ENCODE results near the gene TMEM170B.
"Not testable (repeated sequence)": the region's sequence is repeated elsewhere in the genome, so short reads cannot be mapped to it uniquely, and the experiment has no call there.

The TMEM170B gene

GRCh38 chr6:11528996-11529395 lies 8.6 kb upstream of the TMEM170B start:
- DNase-seq (ENCODE audit: low read depth), result no peak

DNA sequence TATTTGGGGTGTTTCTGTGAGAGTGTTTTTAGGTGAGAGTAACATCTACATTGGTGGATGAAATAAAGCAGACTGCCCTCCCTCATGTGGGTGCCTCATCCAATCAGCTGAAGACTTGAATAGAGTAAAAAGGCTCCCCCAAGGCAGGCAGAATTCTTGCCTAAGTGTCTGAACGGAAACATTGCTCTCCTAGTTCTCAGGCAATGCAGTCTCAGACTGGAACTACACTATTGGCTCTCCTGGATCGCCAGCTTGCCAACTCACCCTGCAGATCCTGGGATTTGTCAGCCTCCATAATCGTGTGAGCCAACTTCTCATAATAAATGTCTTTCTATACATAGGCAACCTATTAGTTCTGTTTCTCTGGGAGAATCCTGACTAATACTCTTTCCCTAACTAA lies 5.5 kb upstream of the TMEM170B start:
- DNase-seq (ENCODE audit: low read depth), result no peak

- DNase-seq (ENCODE audit: low read depth), result no peak
These were observed 3.0 kb upstream of the TMEM170B start for GRCh38 chr6:11534561-11534960.

DNA sequence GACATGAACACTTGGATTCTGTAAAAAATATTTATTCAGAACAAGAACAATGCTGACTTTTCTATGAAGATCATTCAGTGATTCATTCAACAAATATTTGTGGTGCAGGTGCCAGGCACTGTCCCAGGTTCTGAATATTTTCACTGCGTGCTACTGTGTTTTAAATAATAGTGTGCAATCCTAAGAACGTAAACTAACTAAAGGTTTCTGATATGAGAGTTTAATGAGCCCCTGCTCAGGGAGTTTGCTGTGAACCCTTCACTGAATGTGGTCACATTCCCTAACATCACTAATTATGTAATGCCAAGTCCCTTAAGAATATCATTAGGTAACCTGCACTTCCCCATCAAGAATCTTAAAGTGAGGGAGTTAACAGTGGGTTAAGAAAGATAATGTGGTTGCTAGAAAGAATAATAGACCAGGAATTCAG lies 1.7 kb upstream of the TMEM170B start:
- no peak for DNase-seq (ENCODE audit: low read depth)

DNA sequence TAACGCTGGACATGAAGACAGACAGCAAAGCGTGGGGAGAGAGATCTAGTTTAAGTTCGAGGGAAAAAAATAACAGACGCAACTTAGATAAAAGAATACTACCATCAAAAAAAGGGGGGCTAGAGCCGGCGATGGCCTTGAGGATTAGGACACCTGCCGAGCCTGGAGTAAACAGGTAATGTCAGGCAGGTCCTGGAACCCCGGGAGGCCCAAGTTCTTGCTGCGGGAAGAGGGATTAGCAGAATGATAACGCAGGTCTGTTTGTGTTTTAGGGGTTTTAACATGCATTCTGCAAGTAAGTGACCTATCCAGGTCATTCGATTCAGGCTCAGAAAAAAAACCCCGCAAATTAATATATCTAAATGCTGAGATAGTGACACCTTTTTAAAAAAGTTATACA lies 754 bp upstream of the TMEM170B start:
- no peak for DNase-seq (ENCODE audit: low read depth)

GRCh38 chr6:11538052-11538818 lies 686 bp downstream of the TMEM170B start:
- DNase-seq (ENCODE audit: low read depth), result no peak

- DNase-seq (ENCODE audit: low read depth), result no peak
These were observed 1.4 kb downstream of the TMEM170B start for GRCh38 chr6:11538819-11539468.

DNA sequence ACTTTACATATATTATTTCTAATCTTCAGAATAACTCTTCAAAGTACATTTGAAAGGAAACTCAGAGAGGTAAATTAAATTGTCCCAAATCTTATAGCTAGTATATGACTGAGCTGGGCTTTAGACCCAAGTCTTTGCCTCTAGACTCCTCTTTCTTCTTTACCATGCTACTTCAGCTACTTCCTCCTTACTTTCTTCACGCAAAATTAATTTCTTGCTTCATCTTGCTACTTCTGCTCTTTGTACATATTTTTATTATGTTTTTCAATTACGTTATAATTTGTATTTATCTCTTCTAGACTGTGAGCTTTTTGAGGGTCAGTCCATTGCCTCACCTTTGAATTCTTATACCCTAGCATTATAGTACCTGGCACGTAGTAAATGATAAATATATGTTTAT lies 5.3 kb downstream of the TMEM170B start:
- DNase-seq (ENCODE audit: low read depth), result no peak

DNA sequence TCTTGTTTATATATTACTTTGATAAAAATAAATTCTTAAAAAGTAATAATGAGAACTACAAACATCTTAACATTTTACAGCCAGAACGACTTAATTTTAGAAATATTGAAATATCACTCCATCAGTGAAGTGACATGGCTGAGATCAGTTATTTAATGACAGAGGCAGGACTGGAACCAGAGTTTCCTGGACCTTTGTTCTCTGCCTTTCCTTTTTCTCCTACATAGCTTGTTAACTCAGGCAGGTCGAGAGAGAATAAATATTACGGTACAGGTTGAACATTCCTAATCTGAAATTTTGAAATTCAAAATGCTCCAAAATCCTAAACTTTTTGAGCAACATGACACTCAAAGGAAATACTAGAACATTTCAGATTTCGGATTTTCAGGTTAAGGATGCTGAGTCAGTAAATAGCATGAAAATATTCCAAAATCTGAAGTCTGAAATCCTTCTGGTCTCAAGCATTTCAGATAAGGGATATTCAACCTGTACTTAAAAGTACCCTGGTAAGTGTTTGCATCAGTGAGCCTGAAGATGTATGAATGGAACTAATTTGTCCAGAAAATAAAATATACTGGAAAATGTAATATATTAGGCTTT lies 6.5 kb downstream of the TMEM170B start:
- no peak for DNase-seq (ENCODE audit: low read depth)

- not testable (repeated sequence) for DNase-seq (ENCODE audit: low read depth)
These were observed 10.3 kb downstream of the TMEM170B start for GRCh38 chr6:11547846-11548245.

DNA sequence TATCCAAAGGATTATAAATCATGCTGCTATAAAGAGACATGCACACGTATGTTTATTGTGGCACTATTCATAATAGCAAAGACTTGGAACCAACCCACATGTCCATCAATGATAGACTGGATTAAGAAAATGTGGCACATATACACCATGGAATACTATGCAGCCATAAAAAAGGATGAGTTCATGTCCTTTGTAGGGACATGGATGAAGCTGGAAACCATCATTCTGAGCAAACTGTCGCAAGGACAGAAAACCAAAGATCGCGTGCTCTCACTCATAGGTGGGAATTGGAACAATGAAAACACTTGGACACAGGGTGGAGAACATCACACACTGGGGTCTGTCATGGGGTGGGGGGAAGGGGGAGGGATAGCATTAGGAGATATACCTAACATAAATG lies 11.0 kb downstream of the TMEM170B start:
- not testable (repeated sequence) for DNase-seq (ENCODE audit: low read depth)

DNA sequence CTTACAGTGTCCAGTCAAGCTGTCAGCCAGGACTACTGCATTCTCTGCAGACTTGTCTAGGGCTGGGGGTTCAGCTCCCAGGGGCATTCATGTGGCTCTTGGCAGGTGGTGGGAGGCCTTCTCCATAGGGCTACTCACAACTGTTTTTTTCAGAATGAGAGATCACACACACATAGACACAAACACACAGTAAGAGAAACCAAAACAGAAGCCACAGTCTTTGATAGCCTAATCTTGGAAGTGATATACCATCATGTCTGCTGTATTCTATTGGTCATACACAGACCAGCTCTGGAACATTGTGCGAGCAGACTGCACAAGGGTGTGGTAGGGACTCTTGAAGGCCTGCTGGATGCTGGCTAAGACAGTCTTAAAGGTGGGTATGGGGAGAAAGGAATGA lies 13.5 kb downstream of the TMEM170B start:
- DNase-seq (ENCODE audit: low read depth), result no peak

GRCh38 chr6:11552442-11552841 lies 14.9 kb downstream of the TMEM170B start:
- DNase-seq (ENCODE audit: low read depth), result no peak

DNA sequence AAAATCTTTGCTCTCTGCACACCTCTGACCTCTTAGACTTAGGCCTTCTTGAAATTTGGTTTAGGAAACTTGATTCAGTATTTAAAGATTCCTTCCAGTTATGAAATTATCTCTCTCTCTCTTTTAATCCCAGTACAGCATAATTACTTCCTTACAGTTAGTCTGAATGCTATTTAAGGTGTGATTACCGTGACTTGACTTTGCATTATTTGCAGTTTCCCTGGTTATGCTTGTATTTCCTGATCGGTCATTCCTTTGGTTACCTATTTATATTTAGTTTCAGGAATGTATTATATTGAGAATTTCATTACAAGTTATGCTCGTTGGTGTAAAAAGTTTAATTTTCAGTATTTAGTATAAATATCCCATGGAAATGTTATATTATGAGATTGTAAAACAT lies 16.3 kb downstream of the TMEM170B start:
- DNase-seq (ENCODE audit: low read depth), result no peak

DNA sequence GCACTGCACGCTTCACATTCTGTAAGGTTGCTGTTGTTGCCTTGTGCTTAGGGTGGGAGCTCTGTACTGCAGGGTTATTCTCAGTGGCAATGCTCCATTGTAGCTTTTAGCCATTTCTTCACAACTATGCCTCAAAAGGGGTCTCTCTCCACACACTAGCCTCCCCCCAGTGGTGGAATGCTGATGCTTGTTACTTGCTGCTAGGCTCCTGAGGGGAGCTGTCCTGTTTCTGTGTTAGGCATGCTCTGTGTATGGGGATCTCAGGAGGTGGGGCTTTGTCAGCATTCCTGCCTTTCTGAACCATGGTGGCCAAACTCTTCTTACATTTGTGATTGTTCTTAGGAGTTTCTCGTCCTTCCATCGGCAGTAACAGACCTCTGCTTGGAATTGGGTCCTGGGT lies 18.8 kb downstream of the TMEM170B start:
- no peak for DNase-seq (ENCODE audit: low read depth)

GRCh38 chr6:11563793-11564192 lies 26.2 kb downstream of the TMEM170B start:
- DNase-seq (ENCODE audit: low read depth), result no peak

GRCh38 chr6:11566609-11567008 lies 29.1 kb downstream of the TMEM170B start:
- no peak for DNase-seq (ENCODE audit: low read depth)

- no peak for DNase-seq (ENCODE audit: low read depth)
These were observed 33.5 kb downstream of the TMEM170B start for GRCh38 chr6:11571073-11571472.

GRCh38 chr6:11575408-11576033 lies 38.0 kb downstream of the TMEM170B start:
- DNase-seq (ENCODE audit: low read depth), result no peak

DNA sequence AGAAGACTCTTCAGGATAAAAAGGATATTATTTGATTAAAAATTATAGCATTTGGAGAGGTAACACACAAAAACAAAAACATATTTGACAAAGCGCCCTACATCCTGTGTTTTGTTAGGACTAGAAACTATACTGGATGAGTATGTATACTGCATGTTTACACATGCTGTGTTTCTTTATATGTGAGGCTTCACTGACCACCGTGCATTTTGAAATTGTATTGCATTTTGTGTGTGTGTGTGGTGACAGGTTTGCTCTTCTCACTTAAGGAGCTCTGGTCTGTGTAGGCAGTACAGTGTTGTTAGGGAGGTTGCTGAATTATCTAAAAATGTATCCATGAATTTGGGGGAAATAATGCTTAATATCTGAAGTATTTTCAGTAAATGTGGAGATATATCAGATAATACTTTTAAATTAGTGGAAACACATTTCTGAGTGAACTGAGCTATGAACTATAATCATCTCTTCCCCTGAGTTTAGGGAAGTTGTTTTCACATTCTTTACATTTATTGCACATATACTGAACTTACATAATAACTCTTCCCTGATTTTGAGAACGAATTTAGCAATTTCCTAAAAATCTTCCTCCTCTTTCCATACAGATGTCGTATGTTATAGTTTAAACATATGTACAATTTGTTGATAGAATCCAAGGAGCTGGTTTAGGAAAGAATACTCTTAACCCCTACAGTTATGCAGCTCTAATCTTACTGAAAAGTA lies 43.3 kb downstream of the TMEM170B start:
- DNase-seq (ENCODE audit: low read depth), result no peak

GRCh38 chr6:11584244-11584643 lies 46.7 kb downstream of the TMEM170B start:
- DNase-seq (ENCODE audit: low read depth), result no peak

DNA sequence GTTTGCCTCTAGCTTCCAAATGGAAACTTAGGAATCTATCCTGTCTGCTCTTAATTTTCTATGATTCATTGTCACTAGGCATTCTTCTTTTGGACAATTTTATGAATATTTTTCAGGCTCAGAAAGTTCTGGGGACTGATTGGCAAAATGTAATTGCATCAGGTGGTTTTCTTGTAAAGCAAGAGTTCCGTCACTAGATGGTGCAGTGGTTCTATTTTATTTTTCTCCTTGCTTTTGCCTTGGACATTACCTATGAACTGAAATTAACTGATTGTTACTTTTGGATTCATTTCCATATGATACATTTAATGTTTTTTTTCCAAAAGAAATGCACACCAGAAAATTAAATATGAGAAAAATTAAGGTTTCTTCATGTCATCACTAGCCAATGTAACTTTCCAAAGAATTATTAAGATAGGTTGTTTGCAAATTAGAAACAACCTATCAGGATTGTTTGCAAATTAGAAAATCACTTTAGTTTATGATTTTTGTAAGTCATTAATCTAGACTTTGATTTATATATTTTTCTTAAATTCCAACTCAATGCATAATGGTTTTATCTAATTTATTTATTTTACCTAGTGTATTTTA lies 48.0 kb downstream of the TMEM170B start:
- DNase-seq (ENCODE audit: low read depth), result no peak

Measured in stimulated activated CD8-positive, alpha-beta memory T cell treated with anti-CD3 and anti-CD28 coated beads, Interleukin-15, amount 100 ng/mL, for 24 hours (primary cell).